ENCODE measurements around the gene PRKD3. TPM values are rescaled to one million over a fixed set of nuclear protein-coding genes. Genes with fewer than 3 reads are reported as not detected.

PRKD3 gene
- total and polyA plus RNA-seq, 2 of the 13 experiments (the other 11 are each of a cell fraction or from before 2014, with no cell fraction given) = 11.6 to 38.4 TPM

DNA sequence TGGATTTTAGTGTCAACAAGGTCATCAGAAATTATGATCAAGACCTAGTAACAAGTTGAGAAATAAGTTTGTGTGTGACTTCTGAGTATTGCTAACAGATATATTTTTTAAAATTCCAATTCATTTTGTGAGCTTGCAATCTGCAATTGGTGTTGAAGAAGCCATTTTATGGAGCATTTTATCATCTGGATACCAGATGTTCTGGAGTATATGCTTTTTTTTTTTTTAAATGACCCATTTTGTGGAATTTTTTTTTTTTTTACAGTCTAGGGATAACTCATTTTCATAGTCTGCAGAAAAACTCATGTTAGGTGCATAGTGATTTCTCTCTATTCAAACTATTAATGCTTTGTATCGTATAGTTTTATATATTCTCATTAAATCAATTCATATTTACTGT lies 32.4 kb upstream of the PRKD3 start (continued):
- TF ChIP-seq, protein P1, sequence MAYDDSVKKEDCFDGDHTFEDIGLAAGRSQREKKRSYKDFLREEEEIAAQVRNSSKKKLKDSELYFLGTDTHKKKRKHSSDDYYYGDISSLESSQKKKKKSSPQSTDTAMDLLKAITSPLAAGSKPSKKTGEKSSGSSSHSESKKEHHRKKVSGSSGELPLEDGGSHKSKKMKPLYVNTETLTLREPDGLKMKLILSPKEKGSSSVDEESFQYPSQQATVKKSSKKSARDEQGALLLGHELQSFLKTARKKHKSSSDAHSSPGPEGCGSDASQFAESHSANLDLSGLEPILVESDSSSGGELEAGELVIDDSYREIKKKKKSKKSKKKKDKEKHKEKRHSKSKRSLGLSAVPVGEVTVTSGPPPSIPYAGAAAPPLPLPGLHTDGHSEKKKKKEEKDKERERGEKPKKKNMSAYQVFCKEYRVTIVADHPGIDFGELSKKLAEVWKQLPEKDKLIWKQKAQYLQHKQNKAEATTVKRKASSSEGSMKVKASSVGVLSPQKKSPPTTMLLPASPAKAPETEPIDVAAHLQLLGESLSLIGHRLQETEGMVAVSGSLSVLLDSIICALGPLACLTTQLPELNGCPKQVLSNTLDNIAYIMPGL (CRISPR knock-in tag; IDR thresholded peaks at IDR 0.05; ENCODE audit: borderline replicate concordance in 1 of 2, low read depth in 1 of 2) = no peak

DNA sequence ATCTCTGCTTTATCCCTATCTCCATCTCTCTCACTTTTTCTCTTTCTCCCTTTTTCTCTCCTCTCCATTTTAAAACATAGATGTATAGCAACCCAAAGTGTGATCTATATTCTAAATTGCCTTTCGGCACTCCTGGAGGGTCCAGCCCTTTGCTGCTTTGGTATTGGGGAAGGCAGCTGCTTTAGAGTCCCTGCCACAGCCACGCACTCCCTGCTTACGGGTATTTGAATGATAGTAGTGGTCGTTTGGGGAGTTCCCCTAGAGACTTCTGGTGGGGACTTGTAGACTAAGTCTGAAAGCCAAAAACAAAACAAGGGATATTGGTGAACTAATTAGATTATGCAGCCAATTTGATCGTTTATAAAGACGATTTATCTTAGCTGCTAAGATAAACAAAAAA lies 31.7 kb upstream of the PRKD3 start:
- CTCF ChIA-PET (ENCODE audit: low intra/inter-chr PET ratio, low total read pairs) = no interaction called here
- no peak overlapping the region for H3K27ac ChIP-seq (ENCODE audit: extremely low read length, insufficient read depth, low read length)
- no peak for FAIRE-seq
- H3K4me1 ChIP-seq (ENCODE audit: insufficient read depth, low read length) = peaks cover 2% of the 10 kb centered on the region
- no peaks in the 10 kb centered on the region for H3K79me2 ChIP-seq (ENCODE audit: insufficient read depth, low read length)
- in situ Hi-C loops (cut with HindIII; ENCODE audit: extremely low pct_ligation_motif_present, low pct_unique_long_range_greater_than_20kb) (no loop called here), intact Hi-C loops (cut with micrococcal nuclease; ENCODE audit: unreplicated experiment) (no loop called here)
- POLR2A ChIA-PET = no interaction called here
- no peaks in the 10 kb centered on the region for H3K9me3 ChIP-seq (ENCODE audit: low read length)
- TF ChIP-seq TARDBP (CRISPR knock-in tag; IDR thresholded peaks at IDR 0.05) = no peak
- no peak for TF ChIP-seq SNRNP70 (IDR thresholded peaks at IDR 0.05; ENCODE audit: low read depth, low read length)
- TF ChIP-seq SP1 (IDR thresholded peaks at IDR 0.05) = no peak
- TF ChIP-seq SP1 (CRISPR knock-in tag; IDR thresholded peaks at IDR 0.05) = no peak
- no peak for TF ChIP-seq ZNF484 (CRISPR knock-in tag; IDR thresholded peaks at IDR 0.05; ENCODE audit: borderline replicate concordance, low read depth)
- no peak for TF ChIP-seq ZNF496 (CRISPR knock-in tag; IDR thresholded peaks at IDR 0.05; ENCODE audit: insufficient replicate concordance)
- TF ChIP-seq CCAR2 (optimal IDR thresholded peaks at IDR 0.05; ENCODE audit: low read depth, low read length) = no peak
- TF ChIP-seq, protein P2, sequence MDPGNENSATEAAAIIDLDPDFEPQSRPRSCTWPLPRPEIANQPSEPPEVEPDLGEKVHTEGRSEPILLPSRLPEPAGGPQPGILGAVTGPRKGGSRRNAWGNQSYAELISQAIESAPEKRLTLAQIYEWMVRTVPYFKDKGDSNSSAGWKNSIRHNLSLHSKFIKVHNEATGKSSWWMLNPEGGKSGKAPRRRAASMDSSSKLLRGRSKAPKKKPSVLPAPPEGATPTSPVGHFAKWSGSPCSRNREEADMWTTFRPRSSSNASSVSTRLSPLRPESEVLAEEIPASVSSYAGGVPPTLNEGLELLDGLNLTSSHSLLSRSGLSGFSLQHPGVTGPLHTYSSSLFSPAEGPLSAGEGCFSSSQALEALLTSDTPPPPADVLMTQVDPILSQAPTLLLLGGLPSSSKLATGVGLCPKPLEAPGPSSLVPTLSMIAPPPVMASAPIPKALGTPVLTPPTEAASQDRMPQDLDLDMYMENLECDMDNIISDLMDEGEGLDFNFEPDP (CRISPR knock-in tag; conservative IDR thresholded peaks at IDR 0.05) = no peak
- TF ChIP-seq, protein P3, sequence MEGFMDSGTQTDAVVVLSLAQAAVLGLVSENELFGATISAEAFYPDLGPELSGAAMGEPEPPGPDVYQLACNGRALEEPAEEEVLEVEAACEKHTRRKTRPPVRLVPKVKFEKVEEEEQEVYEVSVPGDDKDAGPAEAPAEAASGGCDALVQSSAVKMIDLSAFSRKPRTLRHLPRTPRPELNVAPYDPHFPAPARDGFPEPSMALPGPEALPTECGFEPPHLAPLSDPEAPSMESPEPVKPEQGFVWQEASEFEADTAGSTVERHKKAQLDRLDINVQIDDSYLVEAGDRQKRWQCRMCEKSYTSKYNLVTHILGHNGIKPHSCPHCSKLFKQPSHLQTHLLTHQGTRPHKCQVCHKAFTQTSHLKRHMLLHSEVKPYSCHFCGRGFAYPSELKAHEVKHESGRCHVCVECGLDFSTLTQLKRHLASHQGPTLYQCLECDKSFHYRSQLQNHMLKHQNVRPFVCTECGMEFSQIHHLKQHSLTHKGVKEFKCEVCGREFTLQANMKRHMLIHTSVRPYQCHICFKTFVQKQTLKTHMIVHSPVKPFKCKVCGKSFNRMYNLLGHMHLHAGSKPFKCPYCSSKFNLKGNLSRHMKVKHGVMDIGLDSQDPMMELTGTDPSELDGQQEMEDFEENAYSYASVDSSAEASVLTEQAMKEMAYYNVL (CRISPR knock-in tag; IDR thresholded peaks at IDR 0.05; ENCODE audit: borderline replicate concordance) = no peak
- TF ChIP-seq ZNF546 (CRISPR knock-in tag; conservative IDR thresholded peaks at IDR 0.05) = no peak
- no peak for TF ChIP-seq ZNF777 (CRISPR knock-in tag; IDR thresholded peaks at IDR 0.05)
- no peak for TF ChIP-seq HOXA3 (CRISPR knock-in tag; IDR thresholded peaks at IDR 0.05)
- TF ChIP-seq ZNF7 (CRISPR knock-in tag; IDR thresholded peaks at IDR 0.05) = no peak
- TF ChIP-seq PAX8 (CRISPR knock-in tag; IDR thresholded peaks at IDR 0.05; ENCODE audit: borderline replicate concordance) = no peak
- TF ChIP-seq SNAPC2 (CRISPR knock-in tag; IDR thresholded peaks at IDR 0.05) = no peak
- no peak for TF ChIP-seq U2AF2 (IDR thresholded peaks at IDR 0.05; ENCODE audit: low read depth, low read length)
- no peak for DNase-seq (ENCODE audit: low spot score)
- H3K27me3 ChIP-seq (ENCODE audit: control insufficient read depth in 1 of 2, insufficient read depth in 2 of 2, low read length in 2 of 2) = peaks cover 0 to 14% of the 10 kb centered on the region in 2 experiments; a peak in 3 of 5 replicates
- no peak overlapping the region for H3K9ac ChIP-seq (ENCODE audit: insufficient read depth, low read depth, low read length)
- H4K20me1 ChIP-seq (ENCODE audit: insufficient read depth, low read length) = no peaks in the 10 kb centered on the region
- H2AFZ ChIP-seq (ENCODE audit: low read length) = no peak overlapping the region
- WGBS (ENCODE audit: low lambda C conversion rate) = 33% methylated on average over 6 of the region's 6 CpGs
- no peak overlapping the region for H3K4me3 ChIP-seq (replicated peaks in 1 of 3; ENCODE audit: insufficient read depth in 1 of 3, low read depth in 2 of 3, low read length in 3 of 3)
- H3K36me3 ChIP-seq (replicated peaks in 1 of 2; ENCODE audit: control insufficient read depth in 1 of 2, insufficient read depth in 2 of 2, low read length in 2 of 2) = no peaks in the 10 kb centered on the region
- BruUV-seq (replicated peaks) = no TSS peak
- H3K4me2 ChIP-seq (ENCODE audit: low read depth, low read length) = no peak overlapping the region
- no peak for ATAC-seq
